Heart right ventricle (tissue), 16 donors: ENCODE data around the gene WDR90. TPM values are rescaled to one million over a fixed set of nuclear protein-coding genes. Genes with fewer than 3 reads are reported as not detected.
A peak's percentile ranks its signal among the peaks of the same experiment; 100 is the strongest.

Source experiments
- ATAC-seq, 8 donors: fragments of 200-7000 bp; cut with Tn5 transposase; one replicate each; pipeline ENCODE4 v1.9.1; 2020; ENCODE audit warnings: mild to moderate bottlenecking in 8 of 8, moderate library complexity in 8 of 8, moderate number of reproducible peaks in 1 of 8
- DNase-seq, 2 donors: peaks; one replicate each; pipeline ENCODE4 v3.0.0-alpha.2; 2020
- H3K27ac ChIP-seq, 10 donors: fragments of 200-600 bp; sonication (generic) in 2 of 10; one replicate each; pipeline versions ENCODE4 v1.5.0 to v1.8.0; 2020 to 2022; ENCODE audit warnings: mild to moderate bottlenecking in 3 of 10
- H3K27me3 ChIP-seq, 7 donors: fragments of 200-600 bp; one replicate each; pipeline ENCODE4 v1.8.0; 2021 to 2022; ENCODE audit warnings: mild to moderate bottlenecking in 2 of 7
- H3K36me3 ChIP-seq, 9 donors: fragments of 200-600 bp; sonication (generic) in 1 of 9; one replicate each; pipeline versions ENCODE4 v1.5.0 to v1.8.0; 2020 to 2022; ENCODE audit warnings: mild to moderate bottlenecking in 2 of 9
- H3K4me1 ChIP-seq, 9 donors: fragments of 200-600 bp; sonication (generic) in 1 of 9; one replicate each; pipeline versions ENCODE4 v1.5.0 to v1.8.0; 2020 to 2022; ENCODE audit warnings: mild to moderate bottlenecking in 4 of 9
- H3K4me3 ChIP-seq, 10 donors: fragments of 200-600 bp; sonication (generic) in 2 of 10; one replicate each; pipeline versions ENCODE4 v1.5.0 to v1.8.0; 2020 to 2022; ENCODE audit warnings: mild to moderate bottlenecking in 7 of 10, moderate library complexity in 2 of 10
- H3K9me3 ChIP-seq, 11 donors: fragments of 200-600 bp in 10 of 11; sonication (generic) in 2 of 11; one replicate each; pipeline versions ENCODE4 v1.5.0 to v1.8.0; 2013 to 2022; ENCODE audit warnings: mild to moderate bottlenecking in 2 of 11, control low read depth in 1 of 11, moderate library complexity in 1 of 11
- WGBS, 2 donors: extraction: QIAGEN DNeasy Blood & Tissue Kit; methylation state at CpG; one replicate each; pipeline ENCODE4 v1.1.7; 2013; ENCODE audit warnings: inconsistent platforms in 1 of 2; 5-methylcytosine and 5-hydroxymethylcytosine counted together
- intact Hi-C, 10 donors: fragments of 100-400 bp; cut with DNase I; formaldehyde crosslinking; loops; one replicate each; pipeline versions ENCODE4 v1.11.1 to v1.14.2; 2022
- polyA plus RNA-seq, 2 donors: library from polyadenylated mRNA; stranded (reverse); fragments of 200-250 nt; gene quantifications; one replicate each; pipeline ENCODE4 v1.2.3, GENCODE V29; 2013
- total RNA-seq, 10 donors: library from RNA; stranded (reverse); fragmentation: NEBNext Ultra II Directional in 3 of 10; extraction: Animal tissue kit (Norgen Biotek cat#: 25700) in 3 of 10; gene quantifications; one replicate each; pipeline versions ENCODE4 v1.2.1 to v1.2.4, GENCODE V29; 2021 to 2023
- TF ChIP-seq, protein P1 (sequence below), 9 donors: fragments of 200-600 bp; sonication (generic) in 2 of 9; IDR thresholded peaks; one replicate each; pipeline versions ENCODE4 v1.5.0 to v1.8.0; 2021 to 2022; ENCODE audit warnings: antibody characterized with exemption in 9 of 9, mild to moderate bottlenecking in 5 of 9, moderate library complexity in 1 of 9
- donor health status: Arrhythmogenic right ventricular cardiomyopathy.
- donor health status: ischemic (EF 13 %, LVEDD 7.1; RV severe dilation, severe dysfunction).
- donor health status: healthy with polysubstance abuse.
- donor health status: DM: no; HTN: yes; CAD: no.
- donor health status: DM: no; HTN: no; CAD: no.
- donor health status: ischemic (EF 25% LVEDD 6.9; RV normal size, moderate dysfunction).
- donor health status: ischemic (EF 25% LVEDD 5.7; RV mildly dilated, moderate dysfunction).
- donor health status: healthy.
- donor health status: DM: yes; HTN: yes; CAD: no.
- donor health status: Ischemic cardiomyopathy.
- donor health status: ischemic (EF 35%, LVEDD 5.7; RV mildly dilated, moderate dysfunction).
- donor health status: nonischemic (EF 11% LVEDD 7.7; RV severe dilation, severe dysfunction).
- donor health status: DM: yes; HTN: yes; CAD: no.
- donor health status: PGD.
- donor health status: ischemic (EF 29% LVEDD 5.4; RV normal size, mild dysfunction).
- donor health status: nonischemic (EF 23%, LVEDD 6.1; RV moderate dilation, normal function).

The WDR90 gene
- total and polyA plus RNA-seq, 12 donors: 7.1 to 23.8 (median 9.9) TPM

GRCh38 chr16:675884-676564, 26.9 kb downstream of the WDR90 start:
- Histone ChIP-seq H3K9me3 (no peaks in the 10 kb centered on the region), H3K27ac (peak overlapping the region in 5 of 10 donors; percentile 12 to 75 (median 39)), H3K4me3 (peak overlapping the region in 9 of 10 donors; percentile 25 to 50 (median 40)), H3K4me1 (peaks cover 9 to 33% (median 25%) of the 10 kb centered on the region in 9 donors), H3K27me3 (peaks cover 0 to 22% (median 0%) of the 10 kb centered on the region in 7 donors), H3K36me3 (peaks cover 0 to 34% (median 23%) of the 10 kb centered on the region in 9 donors)
- TF ChIP-seq, protein P1, sequence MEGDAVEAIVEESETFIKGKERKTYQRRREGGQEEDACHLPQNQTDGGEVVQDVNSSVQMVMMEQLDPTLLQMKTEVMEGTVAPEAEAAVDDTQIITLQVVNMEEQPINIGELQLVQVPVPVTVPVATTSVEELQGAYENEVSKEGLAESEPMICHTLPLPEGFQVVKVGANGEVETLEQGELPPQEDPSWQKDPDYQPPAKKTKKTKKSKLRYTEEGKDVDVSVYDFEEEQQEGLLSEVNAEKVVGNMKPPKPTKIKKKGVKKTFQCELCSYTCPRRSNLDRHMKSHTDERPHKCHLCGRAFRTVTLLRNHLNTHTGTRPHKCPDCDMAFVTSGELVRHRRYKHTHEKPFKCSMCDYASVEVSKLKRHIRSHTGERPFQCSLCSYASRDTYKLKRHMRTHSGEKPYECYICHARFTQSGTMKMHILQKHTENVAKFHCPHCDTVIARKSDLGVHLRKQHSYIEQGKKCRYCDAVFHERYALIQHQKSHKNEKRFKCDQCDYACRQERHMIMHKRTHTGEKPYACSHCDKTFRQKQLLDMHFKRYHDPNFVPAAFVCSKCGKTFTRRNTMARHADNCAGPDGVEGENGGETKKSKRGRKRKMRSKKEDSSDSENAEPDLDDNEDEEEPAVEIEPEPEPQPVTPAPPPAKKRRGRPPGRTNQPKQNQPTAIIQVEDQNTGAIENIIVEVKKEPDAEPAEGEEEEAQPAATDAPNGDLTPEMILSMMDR (IDR thresholded peaks at IDR 0.05): no peak
- no peak for DNase-seq
- intact Hi-C loops: no loop called here
- no peak for ATAC-seq
- 46 to 53% methylated on average over 23 to 25 of the region's 25 CpGs for WGBS, 2 donors

- Histone ChIP-seq H3K36me3 (peaks cover 0 to 32% (median 21%) of the 10 kb centered on the region in 9 donors), H3K4me1 (peaks cover 14 to 38% (median 30%) of the 10 kb centered on the region in 9 donors), H3K27me3 (peaks cover 0 to 22% (median 0%) of the 10 kb centered on the region in 7 donors), H3K27ac (no peak overlapping the region), H3K4me3 (no peak overlapping the region), H3K9me3 (no peaks in the 10 kb centered on the region)
- ATAC-seq (no peak), DNase-seq (no peak)
- TF ChIP-seq, protein P1 (IDR thresholded peaks at IDR 0.05): no peak
- intact Hi-C loops: no loop called here
- WGBS, 2 donors: 90% methylated on average over 21 of the region's 21 CpGs
Observed at GRCh38 chr16:676565-676902, 27.4 kb downstream of the WDR90 start.

- peaks cover 18 to 42% (median 34%) of the 10 kb centered on the region in 9 donors for H3K4me1 ChIP-seq
- ATAC-seq: no peak
- intact Hi-C loops: no loop called here
Observed at GRCh38 chr16:676913-677312, 27.7 kb downstream of the WDR90 start.

DNA sequence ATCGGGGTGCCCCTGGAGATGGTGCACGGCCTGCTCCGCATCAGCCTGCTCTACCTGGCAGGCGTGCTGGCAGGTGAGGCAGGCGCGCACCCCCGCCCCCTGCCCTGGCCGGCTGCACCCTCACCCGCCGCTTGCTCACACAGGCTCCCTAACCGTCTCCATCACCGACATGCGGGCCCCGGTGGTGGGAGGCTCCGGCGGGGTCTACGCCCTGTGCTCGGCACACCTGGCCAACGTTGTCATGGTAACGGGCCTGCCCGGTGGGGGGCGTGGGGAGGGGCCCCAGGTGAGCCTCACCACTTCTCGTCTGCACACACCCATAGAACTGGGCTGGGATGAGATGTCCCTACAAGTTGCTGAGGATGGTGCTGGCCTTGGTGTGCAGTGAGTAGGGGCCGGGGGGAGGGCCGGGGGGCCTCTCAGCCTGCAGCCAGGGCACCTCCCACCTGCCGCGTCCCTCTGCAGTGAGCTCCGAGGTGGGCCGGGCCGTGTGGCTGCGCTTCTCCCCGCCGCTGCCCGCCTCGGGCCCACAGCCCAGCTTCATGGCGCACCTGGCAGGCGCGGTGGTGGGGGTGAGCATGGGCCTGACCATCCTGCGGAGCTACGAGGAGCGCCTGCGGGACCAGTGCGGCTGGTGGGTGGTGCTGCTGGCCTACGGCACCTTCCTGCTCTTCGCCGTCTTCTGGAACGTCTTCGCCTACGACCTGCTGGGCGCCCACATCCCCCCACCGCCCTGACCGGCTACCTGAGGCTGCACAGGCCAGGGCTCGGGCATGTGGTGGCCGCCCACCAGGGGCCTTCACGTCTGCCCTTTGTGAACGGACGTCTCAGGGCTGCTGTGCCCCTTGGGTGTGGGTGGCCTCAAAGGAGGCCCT, 28.4 kb downstream of the WDR90 start:
- Histone ChIP-seq H3K27me3 (peaks cover 0 to 22% (median 0%) of the 10 kb centered on the region in 7 donors), H3K4me1 (peaks cover 24 to 48% (median 40%) of the 10 kb centered on the region in 9 donors), H3K4me3 (no peak overlapping the region), H3K36me3 (peaks cover 0 to 32% (median 21%) of the 10 kb centered on the region in 9 donors), H3K27ac (no peak overlapping the region), H3K9me3 (no peaks in the 10 kb centered on the region)
- TF ChIP-seq, protein P1 (IDR thresholded peaks at IDR 0.05): no peak
- no peak for DNase-seq
- WGBS, 2 donors: 54 to 60% methylated on average over 56 to 57 of the region's 57 CpGs
- ATAC-seq: no peak
- intact Hi-C loops: no loop called here

More at GRCh38 chr16:676913-677312, 27.7 kb downstream of the WDR90 start:
- WGBS, 2 donors: 73 to 75% methylated on average over 23 of the region's 23 CpGs
- TF ChIP-seq, protein P1 (IDR thresholded peaks at IDR 0.05): no peak
- DNase-seq: no peak
- peaks cover 0 to 22% (median 0%) of the 10 kb centered on the region in 7 donors for H3K27me3 ChIP-seq
- peaks cover 0 to 32% (median 21%) of the 10 kb centered on the region in 9 donors for H3K36me3 ChIP-seq
- no peaks in the 10 kb centered on the region for H3K9me3 ChIP-seq
- no peak overlapping the region for H3K27ac ChIP-seq
- no peak overlapping the region for H3K4me3 ChIP-seq
